ENCODE data around the gene CD83. TPM values are rescaled to one million over a fixed set of nuclear protein-coding genes. Genes with fewer than 3 reads are reported as not detected.

Gene CD83
- total RNA-seq, 1 experiment from 2014 or later = 6.5 TPM

- CTCF ChIA-PET = no interaction called here
- Mint-ChIP-seq H3K27ac (ENCODE audit: unreplicated experiment) (no peak overlapping the region), H3K4me3 (ENCODE audit: low read depth, unreplicated experiment) (no peak overlapping the region), H3K9me3 (ENCODE audit: low read depth, unreplicated experiment) (peaks cover 3% of the 10 kb centered on the region), H3K36me3 (ENCODE audit: insufficient read depth, unreplicated experiment) (no peaks in the 10 kb centered on the region), H3K4me1 (ENCODE audit: low read depth, unreplicated experiment) (peaks cover 5% of the 10 kb centered on the region), H3K27me3 (ENCODE audit: unreplicated experiment) (peaks cover 29% of the 10 kb centered on the region)
- DNase-seq = no peak
- intact Hi-C loops (cut with micrococcal nuclease; ENCODE audit: unreplicated experiment) = no loop called here
- TF ChIP-seq CTCF (IDR thresholded peaks at IDR 0.05; ENCODE audit: unreplicated experiment) = no peak
- no TSS peak for BruUV-seq (replicated peaks)
Measured at GRCh38 chr6:14105547-14105946, 12.0 kb upstream of the CD83 start.

- Mint-ChIP-seq H3K27me3 (ENCODE audit: unreplicated experiment) (peaks cover 21% of the 10 kb centered on the region), H3K4me1 (ENCODE audit: low read depth, unreplicated experiment) (peaks cover 5% of the 10 kb centered on the region), H3K9me3 (ENCODE audit: low read depth, unreplicated experiment) (peaks cover 3% of the 10 kb centered on the region), H3K4me3 (ENCODE audit: low read depth, unreplicated experiment) (no peak overlapping the region), H3K36me3 (ENCODE audit: insufficient read depth, unreplicated experiment) (no peaks in the 10 kb centered on the region), H3K27ac (ENCODE audit: unreplicated experiment) (no peak overlapping the region)
- TF ChIP-seq CTCF (IDR thresholded peaks at IDR 0.05; ENCODE audit: unreplicated experiment) = no peak
- CTCF ChIA-PET = no interaction called here
- intact Hi-C loops (cut with micrococcal nuclease; ENCODE audit: unreplicated experiment) = no loop called here
- BruUV-seq (replicated peaks) = no TSS peak
- DNase-seq = no peak
Measured at GRCh38 chr6:14107000-14107399, 10.6 kb upstream of the CD83 start.

- BruUV-seq (replicated peaks) = no TSS peak
- peaks cover 16% of the 10 kb centered on the region for H3K27me3 Mint-ChIP-seq (ENCODE audit: unreplicated experiment)
- DNase-seq = no peak
- intact Hi-C loops (cut with micrococcal nuclease; ENCODE audit: unreplicated experiment) = no loop called here
- H3K4me1 Mint-ChIP-seq (ENCODE audit: low read depth, unreplicated experiment) = peaks cover 5% of the 10 kb centered on the region
- CTCF ChIA-PET = interaction anchor here (0.7 kb wide), 1 partner anchor 40 kb away, joined by 4 read pairs; no protein-coding TSS in a partner anchor
- H3K36me3 Mint-ChIP-seq (ENCODE audit: insufficient read depth, unreplicated experiment) = no peaks in the 10 kb centered on the region
- H3K9me3 Mint-ChIP-seq (ENCODE audit: low read depth, unreplicated experiment) = peaks cover 3% of the 10 kb centered on the region
- no peak overlapping the region for H3K4me3 Mint-ChIP-seq (ENCODE audit: low read depth, unreplicated experiment)
- no peak for TF ChIP-seq CTCF (IDR thresholded peaks at IDR 0.05; ENCODE audit: unreplicated experiment)
- H3K27ac Mint-ChIP-seq (ENCODE audit: unreplicated experiment) = no peak overlapping the region
Measured at GRCh38 chr6:14107711-14108494, 9.7 kb upstream of the CD83 start.

GRCh38 chr6:14108571-14109410 lies 8.8 kb upstream of the CD83 start:
- no peak for TF ChIP-seq CTCF (IDR thresholded peaks at IDR 0.05; ENCODE audit: unreplicated experiment)
- no peaks in the 10 kb centered on the region for H3K36me3 Mint-ChIP-seq (ENCODE audit: insufficient read depth, unreplicated experiment)
- H3K4me3 Mint-ChIP-seq (ENCODE audit: low read depth, unreplicated experiment) = no peak overlapping the region
- intact Hi-C loops (cut with micrococcal nuclease; ENCODE audit: unreplicated experiment) = no loop called here
- H3K9me3 Mint-ChIP-seq (ENCODE audit: low read depth, unreplicated experiment) = peaks cover 3% of the 10 kb centered on the region
- CTCF ChIA-PET = no interaction called here
- peak; percentile 1 for DNase-seq
- H3K27me3 Mint-ChIP-seq (ENCODE audit: unreplicated experiment) = peaks cover 8% of the 10 kb centered on the region
- peaks cover 5% of the 10 kb centered on the region for H3K4me1 Mint-ChIP-seq (ENCODE audit: low read depth, unreplicated experiment)
- H3K27ac Mint-ChIP-seq (ENCODE audit: unreplicated experiment) = no peak overlapping the region
- no TSS peak for BruUV-seq (replicated peaks)
